ENCODE results near the gene ZDHHC24.

Gene ZDHHC24

GRCh38 chr11:66473608-66474515, 72.0 kb downstream of the ZDHHC24 start:
- intact Hi-C loops (cut with micrococcal nuclease): no loop called here
- no peak overlapping the region for H3K4me3 Mint-ChIP-seq
- H3K27me3 Mint-ChIP-seq: no peaks in the 10 kb centered on the region

GRCh38 chr11:66473167-66473566, 72.7 kb downstream of the ZDHHC24 start:
- no peaks in the 10 kb centered on the region for H3K9me3 Mint-ChIP-seq
- H3K27me3 Mint-ChIP-seq: no peaks in the 10 kb centered on the region
- intact Hi-C loops (cut with micrococcal nuclease): no loop called here
- H3K4me1 Mint-ChIP-seq (ENCODE audit: low read depth): peaks cover 27% of the 10 kb centered on the region
- H3K36me3 Mint-ChIP-seq (ENCODE audit: low read depth): peaks cover 85% of the 10 kb centered on the region
- H3K27ac Mint-ChIP-seq: no peak overlapping the region
- H3K4me3 Mint-ChIP-seq: no peak overlapping the region

More at GRCh38 chr11:66473608-66474515, 72.0 kb downstream of the ZDHHC24 start:
- Mint-ChIP-seq H3K27ac (no peak overlapping the region), H3K9me3 (no peaks in the 10 kb centered on the region), H3K36me3 (ENCODE audit: low read depth) (peaks cover 81% of the 10 kb centered on the region), H3K4me1 (ENCODE audit: low read depth) (peaks cover 28% of the 10 kb centered on the region)

GRCh38 chr11:66472054-66472453, 73.8 kb downstream of the ZDHHC24 start:
- Mint-ChIP-seq H3K27me3 (no peaks in the 10 kb centered on the region), H3K4me3 (no peak overlapping the region), H3K36me3 (ENCODE audit: low read depth) (peaks cover 76% of the 10 kb centered on the region), H3K27ac (no peak overlapping the region), H3K9me3 (no peaks in the 10 kb centered on the region), H3K4me1 (ENCODE audit: low read depth) (peaks cover 30% of the 10 kb centered on the region)
- intact Hi-C loops (cut with micrococcal nuclease): no loop called here

GRCh38 chr11:66471142-66471541, 74.7 kb downstream of the ZDHHC24 start:
- H3K4me1 Mint-ChIP-seq (ENCODE audit: low read depth): peaks cover 28% of the 10 kb centered on the region
- no peak overlapping the region for H3K27ac Mint-ChIP-seq
- intact Hi-C loops (cut with micrococcal nuclease): no loop called here

More at GRCh38 chr11:66471142-66471541, 74.7 kb downstream of the ZDHHC24 start:
- Mint-ChIP-seq H3K4me3 (no peak overlapping the region), H3K9me3 (no peaks in the 10 kb centered on the region), H3K36me3 (ENCODE audit: low read depth) (peaks cover 67% of the 10 kb centered on the region), H3K27me3 (no peaks in the 10 kb centered on the region)
